CD4-positive, alpha-beta T cell (primary cell): ENCODE results near the gene PROCR. TPM values are rescaled to one million over a fixed set of nuclear protein-coding genes. Genes with fewer than 3 reads are reported as not detected.

ENCODE experiments used
- ATAC-seq: fragments of 200-7000 bp; cut with Tn5 transposase; one replicate; pipeline ENCODE4 v1.10.0; 2022; ENCODE audit warnings: mild to moderate bottlenecking; ENCODE audit not compliant: poor library complexity
- CTCF ChIA-PET: fragments of 350-600 bp; sonication (Branson Sonifier 250); formaldehyde crosslinking; loops from one replicate; lab custom pipeline; 2021; ENCODE audit warnings: antibody characterized with exemption, inconsistent platforms; lab: Charles Lee
- POLR2A ChIA-PET: fragments of 350-600 bp; sonication (Branson Sonifier 250); formaldehyde crosslinking; loops from one replicate; lab custom pipeline; 2021; ENCODE audit warnings: antibody characterized with exemption, inconsistent platforms; lab: Charles Lee
- DNase-seq, 14 experiments: peaks; one replicate each; pipeline ENCODE4 v3.0.0-alpha.2; 2013 to 2020; ENCODE audit warnings: mixed read lengths in 2 of 14
- H3K27ac ChIP-seq, 2 donors: one replicate each; pipeline versions ENCODE4 v1.5.1 to v1.7.0; 2013; ENCODE audit warnings: low read length in 2 of 2, low read depth in 1 of 2, mild to moderate bottlenecking in 1 of 2
- H3K27me3 ChIP-seq, 2 experiments: 1 replicate in 1 of 2; 2 replicates in 1 of 2; pipeline versions ENCODE4 v1.6.1 to v1.7.0; 2013; ENCODE audit warnings: low read length in 2 of 2, control low read depth in 1 of 2, mild to moderate bottlenecking in 1 of 2, moderate library complexity in 1 of 2; ENCODE audit not compliant: insufficient read depth in 2 of 2, control insufficient read depth in 1 of 2
- H3K36me3 ChIP-seq: one replicate; pipeline ENCODE4 v1.6.1; 2013; ENCODE audit warnings: low read length, control low read depth; ENCODE audit not compliant: insufficient read depth
- H3K4me1 ChIP-seq: one replicate; pipeline ENCODE4 v1.6.1; 2013; ENCODE audit warnings: low read length, control low read depth; ENCODE audit not compliant: insufficient read depth
- H3K4me3 ChIP-seq: one replicate; pipeline ENCODE4 v1.5.1; 2013; ENCODE audit warnings: mild to moderate bottlenecking, low read length, moderate library complexity
- H3K9me3 ChIP-seq, 2 experiments: 1 replicate in 1 of 2; 2 replicates in 1 of 2; pipeline versions ENCODE4 v1.6.1 to v1.7.0; 2013; ENCODE audit warnings: low read length in 2 of 2, mild to moderate bottlenecking in 2 of 2, control low read depth in 1 of 2, moderate library complexity in 1 of 2; ENCODE audit not compliant: control insufficient read depth in 1 of 2, insufficient read depth in 1 of 2
- H3K27ac Mint-ChIP-seq: one replicate; pipeline ENCODE4 v1.8.0; 2020; ENCODE audit warnings: mixed read lengths
- H3K27me3 Mint-ChIP-seq: one replicate; pipeline ENCODE4 v1.8.0; 2021; ENCODE audit warnings: mixed read lengths
- H3K36me3 Mint-ChIP-seq: one replicate; pipeline ENCODE4 v1.8.0; 2021; ENCODE audit warnings: low read depth, mixed read lengths
- H3K4me1 Mint-ChIP-seq: one replicate; pipeline ENCODE4 v1.8.0; 2021; ENCODE audit warnings: low read depth, mixed read lengths
- H3K4me3 Mint-ChIP-seq: one replicate; pipeline ENCODE4 v1.8.0; 2020; ENCODE audit warnings: mild to moderate bottlenecking, mixed read lengths
- H3K9me3 Mint-ChIP-seq: one replicate; pipeline ENCODE4 v1.8.0; 2020; ENCODE audit warnings: mixed read lengths
- CTCF ChIP-seq: fragments of 200-600 bp; IDR thresholded peaks from one replicate; pipeline ENCODE4 v1.8.0; 2022; ENCODE audit warnings: antibody characterized with exemption, mild to moderate bottlenecking
- intact Hi-C, 2 experiments: fragments of 100-400 bp; cut with DNase I in 1 of 2; cut with micrococcal nuclease in 1 of 2; formaldehyde crosslinking; loops; one replicate each; pipeline versions ENCODE4 v1.15.1 to v1.9.0; 2023 to 2025; cut with DNase I, micrococcal nuclease
- polyA plus RNA-seq, 2 donors: library from polyadenylated mRNA; unstranded; fragments of 120-200 nt; gene quantifications; one replicate each; pipeline ENCODE4 v1.2.1, GENCODE V29; 2013
- total RNA-seq, 174 experiments: library from RNA in 2 of 174; stranded (reverse) in 2 of 174; gene quantifications; one replicate each; pipeline ENCODE4 v1.2.3 and lab custom pipeline; 2021 to 2026

Gene PROCR
- total RNA-seq (under 1 TPM; 0.33 to 0.61 TPM), total RNA-seq (lab: John Stamatoyannopoulos, UW) (0 to 2.4 (median 0.38) reads per million in 172 experiments)
- polyA plus RNA-seq (2013, experiment 1 of 2): 2.5 TPM
- polyA plus RNA-seq (2013, experiment 2 of 2): 2.5 TPM

GRCh38 chr20:35171753-35172433 is at the start of gene PROCR:
PROCR (plus strand) TSS chr20:35172072; CDS start chr20:35172155, 83 bp downstream.
- Mint-ChIP-seq H3K27me3 (no peaks in the 10 kb centered on the region), H3K27ac (no peak within 1 kb of the TSS), H3K9me3 (no peaks in the 10 kb centered on the region), H3K4me1 (peaks cover 17% of the 10 kb centered on the region), H3K36me3 (no peaks in the 10 kb centered on the region), H3K4me3 (peak within 1 kb of the TSS; percentile 43)
- Histone ChIP-seq H3K4me3 (peak within 1 kb of the TSS; percentile 36), H3K36me3 (no peaks in the 10 kb centered on the region), H3K4me1 (peaks cover 12% of the 10 kb centered on the region), H3K27me3 (no peaks in the 10 kb centered on the region), H3K27ac (no peak within 1 kb of the TSS), H3K9me3 (no peaks in the 10 kb centered on the region)
- no peak for TF ChIP-seq CTCF
- intact Hi-C loops: no loop called here
- peak; percentile 37 for ATAC-seq
- peak in 5 of 14 experiments; percentile 1 to 45 (median 18) for DNase-seq
- POLR2A ChIA-PET: no interaction called here
- CTCF ChIA-PET: no interaction called here

- ATAC-seq (no peak), DNase-seq (no peak)
- Histone ChIP-seq H3K4me1 (no peaks in the 10 kb centered on the region), H3K9me3 (no peaks in the 10 kb centered on the region), H3K4me3 (no peak overlapping the region), H3K27ac (no peak overlapping the region), H3K36me3 (peaks cover 85% of the 10 kb centered on the region), H3K27me3 (no peaks in the 10 kb centered on the region)
- Mint-ChIP-seq H3K36me3 (peaks cover 91% of the 10 kb centered on the region), H3K9me3 (no peaks in the 10 kb centered on the region), H3K27ac (no peak overlapping the region), H3K4me3 (no peak overlapping the region), H3K27me3 (no peaks in the 10 kb centered on the region), H3K4me1 (no peaks in the 10 kb centered on the region)
- CTCF ChIA-PET: interaction anchor here (0.6 kb wide), 1 partner anchor 223 kb away, joined by 6 read pairs; no protein-coding TSS in a partner anchor
- intact Hi-C loops: no loop called here
- POLR2A ChIA-PET: interaction anchor here (0.6 to 0.9 kb wide), 2 partner anchors 17 to 225 kb away, joined by 3 read pairs; no protein-coding TSS in a partner anchor
- TF ChIP-seq CTCF: no peak
These were observed 49.0 kb upstream of the PROCR start for GRCh38 chr20:35122756-35123405.

- Histone ChIP-seq H3K9me3 (no peaks in the 10 kb centered on the region), H3K4me3 (no peak overlapping the region), H3K27ac (no peak overlapping the region), H3K4me1 (no peaks in the 10 kb centered on the region), H3K27me3 (no peaks in the 10 kb centered on the region), H3K36me3 (peaks cover 77% of the 10 kb centered on the region)
- intact Hi-C loops: no loop called here
- H3K4me3 Mint-ChIP-seq: no peak overlapping the region
- no peaks in the 10 kb centered on the region for H3K4me1 Mint-ChIP-seq
- CTCF ChIA-PET: no interaction called here
- no peak overlapping the region for H3K27ac Mint-ChIP-seq
- peaks cover 78% of the 10 kb centered on the region for H3K36me3 Mint-ChIP-seq
- ATAC-seq (no peak), DNase-seq (no peak)
- H3K27me3 Mint-ChIP-seq: no peaks in the 10 kb centered on the region
- POLR2A ChIA-PET: no interaction called here
- TF ChIP-seq CTCF: no peak
- H3K9me3 Mint-ChIP-seq: no peaks in the 10 kb centered on the region
These were observed 46.1 kb upstream of the PROCR start for GRCh38 chr20:35125753-35126152.
